Measurements from ENCODE around the gene CLPX.
"Not testable (repeated sequence)": the region's sequence is repeated elsewhere in the genome, so short reads cannot be mapped to it uniquely, and the experiment has no call there.

The CLPX gene

GRCh38 chr15:65101891-65102708 is 83.0 kb downstream of the CLPX start:
- DNase-seq (ENCODE audit: low read depth) = no peak

GRCh38 chr15:65101411-65101890 is 83.7 kb downstream of the CLPX start:
- peak; percentile 20 for DNase-seq (ENCODE audit: low read depth)

GRCh38 chr15:65100442-65100841 is 84.7 kb downstream of the CLPX start:
- no peak for DNase-seq (ENCODE audit: low read depth)

GRCh38 chr15:65099801-65100200 is 85.3 kb downstream of the CLPX start:
- not testable (repeated sequence) for DNase-seq (ENCODE audit: low read depth)

GRCh38 chr15:65099336-65099735 is 85.8 kb downstream of the CLPX start:
- no peak for DNase-seq (ENCODE audit: low read depth)
